ENCODE results near the gene MAG.
"Not testable (repeated sequence)": the region's sequence is repeated elsewhere in the genome, so short reads cannot be mapped to it uniquely, and the experiment has no call there.

MAG gene

GRCh38 chr19:35279374-35279773 lies 12.6 kb upstream of the MAG start:
- no peak for DNase-seq (ENCODE audit: low read depth in 3 of 3)

GRCh38 chr19:35279985-35280821 lies 11.8 kb upstream of the MAG start:
- DNase-seq (ENCODE audit: low read depth in 3 of 3), result no peak

GRCh38 chr19:35281303-35281702 lies 10.7 kb upstream of the MAG start:
- DNase-seq (ENCODE audit: low read depth in 3 of 3), result no peak

- DNase-seq (ENCODE audit: low read depth in 3 of 3), result no peak
Measured at GRCh38 chr19:35284153-35285094, 7.5 kb upstream of the MAG start.

- DNase-seq (ENCODE audit: low read depth in 3 of 3), result no peak
Measured at GRCh38 chr19:35285095-35285449, 6.9 kb upstream of the MAG start.

GRCh38 chr19:35285465-35285864 lies 6.5 kb upstream of the MAG start:
- not testable (repeated sequence) for DNase-seq (ENCODE audit: low read depth in 3 of 3)

GRCh38 chr19:35286101-35286500 lies 5.9 kb upstream of the MAG start:
- not testable (repeated sequence) for DNase-seq (ENCODE audit: low read depth in 3 of 3)

- no peak for DNase-seq (ENCODE audit: low read depth in 3 of 3)
Measured at GRCh38 chr19:35287713-35288112, 4.2 kb upstream of the MAG start.

- DNase-seq (ENCODE audit: low read depth in 3 of 3), result no peak
Measured at GRCh38 chr19:35288331-35288730, 3.6 kb upstream of the MAG start.

GRCh38 chr19:35288906-35289305 lies 3.1 kb upstream of the MAG start:
- no peak for DNase-seq (ENCODE audit: low read depth in 3 of 3)

- no peak for DNase-seq (ENCODE audit: low read depth in 3 of 3)
Measured at GRCh38 chr19:35290381-35291127, 1.4 kb upstream of the MAG start.

- no peak for DNase-seq (ENCODE audit: low read depth in 3 of 3)
Measured at GRCh38 chr19:35291259-35291658, 702 bp upstream of the MAG start.

- no peak for DNase-seq (ENCODE audit: low read depth in 3 of 3)
Measured at GRCh38 chr19:35292421-35293362, 731 bp downstream of the MAG start.

- no peak for DNase-seq (ENCODE audit: low read depth in 3 of 3)
Measured at GRCh38 chr19:35293363-35293739, 1.4 kb downstream of the MAG start.

GRCh38 chr19:35293808-35294207 lies 1.8 kb downstream of the MAG start:
- DNase-seq (ENCODE audit: low read depth in 3 of 3), result no peak

GRCh38 chr19:35294328-35294727 lies 2.4 kb downstream of the MAG start:
- no peak for DNase-seq (ENCODE audit: low read depth in 3 of 3)

GRCh38 chr19:35294859-35295791 lies 3.2 kb downstream of the MAG start:
- DNase-seq (ENCODE audit: low read depth in 3 of 3), result no peak

GRCh38 chr19:35295792-35296462 lies 4.0 kb downstream of the MAG start:
- DNase-seq (ENCODE audit: low read depth in 3 of 3), result no peak

All from stimulated activated CD4-positive, alpha-beta T cell treated with anti-CD3 and anti-CD28 coated beads, TNF-alpha, amount 100 ng/mL, for 4 hours (primary cell).